HG02763 (cell line): ENCODE results near the gene RBM38.
"Not testable (repeated sequence)": the region's sequence is repeated elsewhere in the genome, so short reads cannot be mapped to it uniquely, and the experiment has no call there.

Experiments
- ATAC-seq: cut with Tn5 transposase; IDR thresholded peaks from one replicate; pipeline ENCODE4 v1.9.1; 2021; ENCODE audit warnings: mild to moderate bottlenecking, moderate library complexity; ENCODE audit not compliant: unreplicated experiment

The RBM38 gene

GRCh38 chr20:57416296-57417022 lies 25.3 kb downstream of the RBM38 start:
- no peak for ATAC-seq

- no peak for ATAC-seq
These were observed 26.0 kb downstream of the RBM38 start for GRCh38 chr20:57417051-57417689.

- ATAC-seq = no peak
These were observed 26.9 kb downstream of the RBM38 start for GRCh38 chr20:57417830-57418780.

- ATAC-seq = not testable (repeated sequence)
These were observed 28.3 kb downstream of the RBM38 start for GRCh38 chr20:57419479-57419878.

- no peak for ATAC-seq
These were observed 29.5 kb downstream of the RBM38 start for GRCh38 chr20:57420571-57421252.

- no peak for ATAC-seq
These were observed 30.3 kb downstream of the RBM38 start for GRCh38 chr20:57421253-57422220.

GRCh38 chr20:57422254-57422653 lies 31.1 kb downstream of the RBM38 start:
- no peak for ATAC-seq

- ATAC-seq = no peak
These were observed 34.2 kb downstream of the RBM38 start for GRCh38 chr20:57425150-57426013.

GRCh38 chr20:57426271-57426689 lies 35.1 kb downstream of the RBM38 start:
- no peak for ATAC-seq

- no peak for ATAC-seq
These were observed 35.6 kb downstream of the RBM38 start for GRCh38 chr20:57426831-57427230.

- ATAC-seq = no peak
These were observed 37.3 kb downstream of the RBM38 start for GRCh38 chr20:57428324-57429158.

- no peak for ATAC-seq
These were observed 37.9 kb downstream of the RBM38 start for GRCh38 chr20:57429159-57429496.

- ATAC-seq = no peak
These were observed 38.5 kb downstream of the RBM38 start for GRCh38 chr20:57429580-57430200.

GRCh38 chr20:57430201-57430596 lies 39.0 kb downstream of the RBM38 start:
- not testable (repeated sequence) for ATAC-seq

- no peak for ATAC-seq
These were observed 40.3 kb downstream of the RBM38 start for GRCh38 chr20:57431539-57431835.

GRCh38 chr20:57432480-57432861 lies 41.3 kb downstream of the RBM38 start:
- no peak for ATAC-seq

GRCh38 chr20:57432862-57433491 lies 41.8 kb downstream of the RBM38 start:
- peak; percentile 79 for ATAC-seq
